SK-N-SH treated with all-trans-retinoic acid at 6 μM for 48 hours (cell line): ENCODE measurements around the gene PNLDC1.
"Not testable (repeated sequence)": the region's sequence is repeated elsewhere in the genome, so short reads cannot be mapped to it uniquely, and the experiment has no call there.

ENCODE experiments used
- ATAC-seq: fragments of 200-7000 bp; cut with Tn5 transposase; 3 replicates; pipeline ENCODE4 v1.9.1; 2020; ENCODE audit warnings: mild to moderate bottlenecking, moderate library complexity
- ARNTL ChIP-seq: fragments of 450-650 bp; formaldehyde crosslinking; IDR thresholded peaks from 2 replicates; pipeline ENCODE4 v1.5.0; 2020; ENCODE audit warnings: low read depth, mild to moderate bottlenecking, moderate library complexity, borderline replicate concordance
- BACH2 ChIP-seq: fragments of 250-450 bp; sonication (Bioruptor Pico); IDR thresholded peaks from 2 replicates; pipeline ENCODE4 v1.9.0; 2021; ENCODE audit warnings: mild to moderate bottlenecking, borderline replicate concordance
- CREB5 ChIP-seq: fragments of 250-450 bp; sonication (Bioruptor Pico); IDR thresholded peaks from 2 replicates; pipeline ENCODE4 v1.5.1; 2020; ENCODE audit warnings: low read depth, mild to moderate bottlenecking, moderate library complexity
- CSDC2 ChIP-seq: fragments of 250-450 bp; sonication (Bioruptor Pico); IDR thresholded peaks from 2 replicates; pipeline ENCODE4 v1.5.0; 2020; ENCODE audit warnings: mild to moderate bottlenecking, moderate library complexity
- CSRNP3 ChIP-seq: fragments of 250-450 bp; sonication (Bioruptor Pico); IDR thresholded peaks from 2 replicates; pipeline ENCODE4 v1.5.1; 2021; ENCODE audit warnings: mild to moderate bottlenecking, moderate library complexity
- ESRRG ChIP-seq: fragments of 250-450 bp; sonication (Bioruptor Pico); IDR thresholded peaks from 2 replicates; pipeline ENCODE4 v1.6.1; 2021; ENCODE audit warnings: mild to moderate bottlenecking
- GLIS3 ChIP-seq: fragments of 250-450 bp; sonication (Bioruptor Pico); IDR thresholded peaks from 2 replicates; pipeline ENCODE4 v1.5.0; 2020; ENCODE audit warnings: mild to moderate bottlenecking, moderate library complexity
- ISL1 ChIP-seq: fragments of 250-450 bp; sonication (Bioruptor Pico); IDR thresholded peaks from 2 replicates; pipeline ENCODE4 v2.1.2; 2022; ENCODE audit warnings: mild to moderate bottlenecking, moderate library complexity
- OSR1 ChIP-seq: fragments of 250-450 bp; sonication (Bioruptor Pico); IDR thresholded peaks from 2 replicates; pipeline ENCODE4 v1.8.0; 2022; ENCODE audit warnings: moderate library complexity, mild to moderate bottlenecking, inconsistent platforms
- PATZ1 ChIP-seq: fragments of 250-450 bp; sonication (Bioruptor Pico); IDR thresholded peaks from 2 replicates; pipeline ENCODE4 v1.8.0; 2020; ENCODE audit warnings: mild to moderate bottlenecking, moderate library complexity, borderline replicate concordance
- POU6F1 ChIP-seq: fragments of 250-450 bp; sonication (Bioruptor Pico); IDR thresholded peaks from 2 replicates; pipeline ENCODE4 v1.8.0; 2021; ENCODE audit warnings: low read depth, mild to moderate bottlenecking, moderate library complexity, borderline replicate concordance
- RARB ChIP-seq: fragments of 250-450 bp; sonication (Bioruptor Pico); IDR thresholded peaks from 2 replicates; pipeline ENCODE4 v1.8.0; 2021; ENCODE audit warnings: mild to moderate bottlenecking, moderate library complexity
- SNAI2 ChIP-seq: fragments of 250-450 bp; sonication (Bioruptor Pico); IDR thresholded peaks from 2 replicates; pipeline ENCODE4 v1.5.0; 2020; ENCODE audit warnings: mild to moderate bottlenecking, moderate library complexity
- TCF4 ChIP-seq: fragments of 250-450 bp; sonication (Bioruptor Pico); IDR thresholded peaks from 2 replicates; pipeline ENCODE4 v1.8.0; 2021; ENCODE audit warnings: mild to moderate bottlenecking, moderate library complexity, borderline replicate concordance
- TOX ChIP-seq: fragments of 250-450 bp; sonication (Bioruptor Pico); IDR thresholded peaks from 2 replicates; pipeline ENCODE4 v1.8.0; 2021; ENCODE audit warnings: mild to moderate bottlenecking, moderate library complexity, borderline replicate concordance
- TSHZ2 ChIP-seq: fragments of 250-450 bp; sonication (Bioruptor Pico); IDR thresholded peaks from 2 replicates; pipeline ENCODE4 v1.5.0; 2020; ENCODE audit warnings: mild to moderate bottlenecking, moderate library complexity
- ZFP3 ChIP-seq: fragments of 250-450 bp; sonication (Bioruptor Pico); IDR thresholded peaks from 2 replicates; pipeline ENCODE4 v1.5.0; 2020; ENCODE audit warnings: mild to moderate bottlenecking, moderate library complexity
- ZFP30 ChIP-seq: fragments of 450-650 bp; formaldehyde crosslinking; IDR thresholded peaks from 2 replicates; pipeline ENCODE4 v1.5.0; 2022; ENCODE audit warnings: mild to moderate bottlenecking, moderate library complexity
- ZNF565 ChIP-seq: fragments of 450-650 bp; formaldehyde crosslinking; conservative IDR thresholded peaks from 2 replicates; pipeline ENCODE4 v1.5.0; 2020; ENCODE audit warnings: low read depth, mild to moderate bottlenecking, moderate library complexity
- ZNF70 ChIP-seq: fragments of 450-650 bp; formaldehyde crosslinking; IDR thresholded peaks from 2 replicates; pipeline ENCODE4 v1.5.0; 2020; ENCODE audit warnings: mild to moderate bottlenecking, moderate library complexity
- ZNF8 ChIP-seq: fragments of 450-650 bp; formaldehyde crosslinking; IDR thresholded peaks from 2 replicates; pipeline ENCODE4 v1.5.0; 2020; ENCODE audit warnings: mild to moderate bottlenecking, moderate library complexity

PNLDC1 gene

GRCh38 chr6:159844737-159845645 lies 44.9 kb downstream of the PNLDC1 start:
- no peak for ATAC-seq
- no peak for TF ChIP-seq ESRRG (CRISPR knock-in tag)
- no peak for TF ChIP-seq TCF4 (CRISPR knock-in tag)
- no peak for TF ChIP-seq ZFP3 (CRISPR knock-in tag)
- TF ChIP-seq BACH2: no peak
- TF ChIP-seq GLIS3 (CRISPR knock-in tag): no peak
- no peak for TF ChIP-seq POU6F1
- TF ChIP-seq CSDC2 (CRISPR knock-in tag): no peak
- TF ChIP-seq TSHZ2 (CRISPR knock-in tag): no peak
- no peak for TF ChIP-seq CSRNP3 (CRISPR knock-in tag)
- no peak for TF ChIP-seq RARB (CRISPR knock-in tag)
- no peak for TF ChIP-seq ZNF565 (CRISPR knock-in tag)
- no peak for TF ChIP-seq SNAI2 (CRISPR knock-in tag)
- no peak for TF ChIP-seq ARNTL (CRISPR knock-in tag)
- TF ChIP-seq CREB5: no peak
- no peak for TF ChIP-seq ZFP30 (CRISPR knock-in tag)
- TF ChIP-seq ZNF70 (CRISPR knock-in tag): no peak
- no peak for TF ChIP-seq OSR1
- TF ChIP-seq ISL1: no peak

- ATAC-seq: not testable (repeated sequence)
Measured at GRCh38 chr6:159848552-159848951, 48.5 kb downstream of the PNLDC1 start.

GRCh38 chr6:159849851-159850250 lies 49.8 kb downstream of the PNLDC1 start:
- ATAC-seq: not testable (repeated sequence)

GRCh38 chr6:159852877-159853276 lies 52.8 kb downstream of the PNLDC1 start:
- peak; percentile 67 for ATAC-seq
- TF ChIP-seq ISL1 (no peak), TOX (no peak), ESRRG (CRISPR knock-in tag) (no peak), RARB (CRISPR knock-in tag) (no peak), SNAI2 (CRISPR knock-in tag) (no peak), GLIS3 (CRISPR knock-in tag) (no peak), TSHZ2 (CRISPR knock-in tag) (no peak), ARNTL (CRISPR knock-in tag) (no peak), POU6F1 (no peak), ZNF565 (CRISPR knock-in tag) (no peak), ZNF70 (CRISPR knock-in tag) (no peak), PATZ1 (CRISPR knock-in tag) (no peak), TCF4 (CRISPR knock-in tag) (no peak), CSDC2 (CRISPR knock-in tag) (no peak), ZNF8 (CRISPR knock-in tag) (no peak), OSR1 (no peak)
